Sigmoid colon (tissue), 4 donors: ENCODE results near the gene ORMDL3.

Experiments used
- POLR2A ChIP-seq, 2 donors: fragments of 450-650 bp; IDR thresholded peaks; one replicate each; pipeline ENCODE4 v1.6.1; 2016; ENCODE audit warnings: antibody characterized with exemption in 2 of 2, mild to moderate bottlenecking in 2 of 2, moderate library complexity in 2 of 2
- POLR2AphosphoS5 ChIP-seq, 4 donors: sonication (generic); formaldehyde crosslinking; IDR thresholded peaks; one replicate each; pipeline ENCODE4 v1.6.1; 2017; ENCODE audit warnings: antibody characterized with exemption in 4 of 4

- no peak for TF ChIP-seq POLR2A (IDR thresholded peaks at IDR 0.05)
- TF ChIP-seq POLR2AphosphoS5 (IDR thresholded peaks at IDR 0.05): no peak
These were observed 6.5 kb upstream of the ORMDL3 start for GRCh38 chr17:39933912-39934311.
